Lung (tissue), 12 donors: ENCODE measurements around the gene CMIP. TPM values are rescaled to one million over a fixed set of nuclear protein-coding genes. Genes with fewer than 3 reads are reported as not detected.

Source experiments
- ATAC-seq: fragments of 200-7000 bp; cut with Tn5 transposase; one replicate; pipeline ENCODE4 v1.9.1; 2020; ENCODE audit warnings: moderate number of reproducible peaks; ENCODE audit not compliant: insufficient read depth, low FRiP score
- DNase-seq, 3 donors: peaks; one replicate each; pipeline ENCODE4 v3.0.0-alpha.2; 2013 to 2017
- H3K27ac ChIP-seq, 2 donors: one replicate each; pipeline ENCODE4 v1.5.1; 2013; ENCODE audit warnings: mild to moderate bottlenecking in 2 of 2, moderate library complexity in 2 of 2, control low read depth in 1 of 2, inconsistent platforms in 1 of 2, low read depth in 1 of 2, low read length in 1 of 2
- H3K27me3 ChIP-seq, 3 donors: one replicate each; pipeline ENCODE4 v1.5.1; 2013; ENCODE audit warnings: low read length in 2 of 3; ENCODE audit not compliant: control insufficient read depth in 3 of 3, insufficient read depth in 3 of 3
- H3K36me3 ChIP-seq, 4 donors: one replicate each; pipeline ENCODE4 v1.5.1; 2013; ENCODE audit warnings: low read length in 4 of 4, mild to moderate bottlenecking in 1 of 4, moderate library complexity in 1 of 4; ENCODE audit not compliant: control insufficient read depth in 4 of 4, insufficient read depth in 4 of 4
- H3K4me1 ChIP-seq, 5 donors: one replicate each; pipeline ENCODE4 v1.5.1; 2013; ENCODE audit warnings: low read length in 5 of 5, mild to moderate bottlenecking in 2 of 5, moderate library complexity in 1 of 5; ENCODE audit not compliant: control insufficient read depth in 5 of 5, insufficient read depth in 5 of 5
- H3K4me3 ChIP-seq: one replicate; pipeline ENCODE4 v1.5.1; 2013; ENCODE audit warnings: mild to moderate bottlenecking, control low read depth, moderate library complexity
- H3K9ac ChIP-seq, 2 donors: one replicate each; pipeline ENCODE4 v1.5.1; 2013; ENCODE audit warnings: low read length in 2 of 2, control low read depth in 1 of 2; ENCODE audit not compliant: insufficient read depth in 1 of 2
- H3K9me3 ChIP-seq, 4 donors: one replicate each; pipeline ENCODE4 v1.5.1; 2013; ENCODE audit warnings: low read length in 3 of 4, mild to moderate bottlenecking in 1 of 4, moderate library complexity in 1 of 4; ENCODE audit not compliant: control insufficient read depth in 4 of 4, insufficient read depth in 3 of 4
- CTCF ChIP-seq: IDR thresholded peaks from 2 replicates; pipeline ENCODE4 v1.5.1; 2012; ENCODE audit warnings: mild to moderate bottlenecking; ENCODE audit errors: control extremely low read depth, extremely low read depth
- WGBS, 2 donors: extraction: QIAGEN DNeasy Blood & Tissue Kit; methylation state at CpG; one replicate each; pipeline ENCODE4 v1.1.7; 2013; 5-methylcytosine and 5-hydroxymethylcytosine counted together
- polyA plus RNA-seq, 2 donors: library from polyadenylated mRNA; stranded (reverse); fragments of 200-250 nt; gene quantifications; one replicate each; pipeline ENCODE4 v1.2.1, GENCODE V29; 2013
- total RNA-seq, 2 donors: library from RNA; depleted of rRNA in 1 of 2; stranded (reverse); fragments of >200 nt in 1 of 2; gene quantifications; one replicate each; pipeline ENCODE4 v1.2.1, GENCODE V29; 2014 to 2021
- donor health status: control.
- donor health status: control.
- donor health status: Bipolar disorder and iron deficiency.
- donor health status: healthy.
- donor health status: DM: yes; HTN: yes; CAD: no.

CMIP gene
- total and polyA plus RNA-seq, 4 donors, result 11.8 to 80.5 (median 48.6) TPM

GRCh38 chr16:81413245-81413990 is 31.2 kb upstream of the CMIP start:
- Histone ChIP-seq H3K36me3 (no peaks in the 10 kb centered on the region), H3K9ac (no peak overlapping the region), H3K27ac (no peak overlapping the region), H3K27me3 (no peaks in the 10 kb centered on the region), H3K9me3 (no peaks in the 10 kb centered on the region), H3K4me3 (no peak overlapping the region), H3K4me1 (peaks cover 0 to 5% (median 0%) of the 10 kb centered on the region in 5 donors)
- DNase-seq (no peak), ATAC-seq (no peak)
- WGBS, 2 donors, result 91 to 93% methylated on average over 11 of the region's 11 CpGs
- no peak for TF ChIP-seq CTCF

GRCh38 chr16:81415751-81416150 is 28.9 kb upstream of the CMIP start:
- ATAC-seq (no peak), DNase-seq (no peak)
- Histone ChIP-seq H3K9me3 (no peaks in the 10 kb centered on the region), H3K4me1 (peaks cover 0 to 5% (median 0%) of the 10 kb centered on the region in 5 donors), H3K9ac (no peak overlapping the region), H3K36me3 (no peaks in the 10 kb centered on the region), H3K27me3 (no peaks in the 10 kb centered on the region), H3K27ac (no peak overlapping the region), H3K4me3 (no peak overlapping the region)
- no peak for TF ChIP-seq CTCF
- WGBS, 2 donors, result 89 to 93% methylated on average over 11 of the region's 11 CpGs

- Histone ChIP-seq H3K36me3 (no peaks in the 10 kb centered on the region), H3K9me3 (no peaks in the 10 kb centered on the region), H3K27me3 (no peaks in the 10 kb centered on the region), H3K9ac (no peak overlapping the region), H3K4me3 (no peak overlapping the region), H3K4me1 (peaks cover 0 to 5% (median 0%) of the 10 kb centered on the region in 5 donors), H3K27ac (no peak overlapping the region)
- ATAC-seq (no peak), DNase-seq (no peak)
- WGBS, 2 donors, result 84 to 89% methylated on average over 8 of the region's 8 CpGs
- no peak for TF ChIP-seq CTCF
Measured at GRCh38 chr16:81416749-81417148, 27.9 kb upstream of the CMIP start.
